Loucy (cell line): ENCODE measurements around the gene STAC3.

ENCODE experiments used
- EZH2phosphoT487 ChIP-seq: fragments of 200-600 bp; IDR thresholded peaks from 2 replicates; pipeline ENCODE4 v1.6.1; 2018; ENCODE audit warnings: antibody characterized with exemption, mild to moderate bottlenecking, moderate library complexity, borderline replicate concordance
- TF ChIP-seq, protein P1 (sequence below): fragments of 200-600 bp; sonication (generic); conservative IDR thresholded peaks from 2 replicates; pipeline ENCODE4 v1.5.1; 2014; ENCODE audit warnings: mild to moderate bottlenecking, antibody characterized with exemption, low read length

DNA sequence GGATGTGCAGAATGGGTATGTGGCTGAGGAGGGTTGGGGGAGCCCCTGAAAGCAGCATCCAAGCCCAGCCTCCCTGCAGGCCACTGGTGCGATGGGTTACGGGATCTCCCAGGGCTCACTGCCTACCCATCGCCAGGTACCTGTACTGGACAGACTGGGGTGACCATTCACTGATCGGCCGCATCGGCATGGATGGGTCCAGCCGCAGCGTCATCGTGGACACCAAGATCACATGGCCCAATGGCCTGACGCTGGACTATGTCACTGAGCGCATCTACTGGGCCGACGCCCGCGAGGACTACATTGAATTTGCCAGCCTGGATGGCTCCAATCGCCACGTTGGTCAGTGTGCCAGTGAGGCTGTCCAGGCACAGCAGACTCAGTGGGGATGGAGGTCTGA is 52.7 kb downstream of the STAC3 start:
- TF ChIP-seq, protein P1, sequence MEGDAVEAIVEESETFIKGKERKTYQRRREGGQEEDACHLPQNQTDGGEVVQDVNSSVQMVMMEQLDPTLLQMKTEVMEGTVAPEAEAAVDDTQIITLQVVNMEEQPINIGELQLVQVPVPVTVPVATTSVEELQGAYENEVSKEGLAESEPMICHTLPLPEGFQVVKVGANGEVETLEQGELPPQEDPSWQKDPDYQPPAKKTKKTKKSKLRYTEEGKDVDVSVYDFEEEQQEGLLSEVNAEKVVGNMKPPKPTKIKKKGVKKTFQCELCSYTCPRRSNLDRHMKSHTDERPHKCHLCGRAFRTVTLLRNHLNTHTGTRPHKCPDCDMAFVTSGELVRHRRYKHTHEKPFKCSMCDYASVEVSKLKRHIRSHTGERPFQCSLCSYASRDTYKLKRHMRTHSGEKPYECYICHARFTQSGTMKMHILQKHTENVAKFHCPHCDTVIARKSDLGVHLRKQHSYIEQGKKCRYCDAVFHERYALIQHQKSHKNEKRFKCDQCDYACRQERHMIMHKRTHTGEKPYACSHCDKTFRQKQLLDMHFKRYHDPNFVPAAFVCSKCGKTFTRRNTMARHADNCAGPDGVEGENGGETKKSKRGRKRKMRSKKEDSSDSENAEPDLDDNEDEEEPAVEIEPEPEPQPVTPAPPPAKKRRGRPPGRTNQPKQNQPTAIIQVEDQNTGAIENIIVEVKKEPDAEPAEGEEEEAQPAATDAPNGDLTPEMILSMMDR: no peak
- no peak for TF ChIP-seq EZH2phosphoT487
